Fibroblast of lung (primary cell): ENCODE measurements around the gene MAB21L2.

Source experiments
- EZH2 ChIP-seq: IDR thresholded peaks from 2 replicates; pipeline ENCODE4 v1.5.1; 2012; ENCODE audit warnings: low read length, control low read depth, mild to moderate bottlenecking; ENCODE audit errors: missing control alignments
- TF ChIP-seq, protein P1 (sequence below), 2 donors: IDR thresholded peaks in 1 of 2; conservative IDR thresholded peaks in 1 of 2; 1 replicate in 1 of 2; 2 replicates in 1 of 2; pipeline ENCODE4 v1.5.1; 2011 to 2012; ENCODE audit warnings: low read length in 2 of 2, control low read depth in 1 of 2, inconsistent platforms in 1 of 2, low read depth in 1 of 2, mild to moderate bottlenecking in 1 of 2

- TF ChIP-seq EZH2, result no peak
- TF ChIP-seq, protein P1, sequence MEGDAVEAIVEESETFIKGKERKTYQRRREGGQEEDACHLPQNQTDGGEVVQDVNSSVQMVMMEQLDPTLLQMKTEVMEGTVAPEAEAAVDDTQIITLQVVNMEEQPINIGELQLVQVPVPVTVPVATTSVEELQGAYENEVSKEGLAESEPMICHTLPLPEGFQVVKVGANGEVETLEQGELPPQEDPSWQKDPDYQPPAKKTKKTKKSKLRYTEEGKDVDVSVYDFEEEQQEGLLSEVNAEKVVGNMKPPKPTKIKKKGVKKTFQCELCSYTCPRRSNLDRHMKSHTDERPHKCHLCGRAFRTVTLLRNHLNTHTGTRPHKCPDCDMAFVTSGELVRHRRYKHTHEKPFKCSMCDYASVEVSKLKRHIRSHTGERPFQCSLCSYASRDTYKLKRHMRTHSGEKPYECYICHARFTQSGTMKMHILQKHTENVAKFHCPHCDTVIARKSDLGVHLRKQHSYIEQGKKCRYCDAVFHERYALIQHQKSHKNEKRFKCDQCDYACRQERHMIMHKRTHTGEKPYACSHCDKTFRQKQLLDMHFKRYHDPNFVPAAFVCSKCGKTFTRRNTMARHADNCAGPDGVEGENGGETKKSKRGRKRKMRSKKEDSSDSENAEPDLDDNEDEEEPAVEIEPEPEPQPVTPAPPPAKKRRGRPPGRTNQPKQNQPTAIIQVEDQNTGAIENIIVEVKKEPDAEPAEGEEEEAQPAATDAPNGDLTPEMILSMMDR (conservative IDR thresholded peaks at IDR 0.05 in 1 of 2, IDR thresholded peaks at IDR 0.05 in 1 of 2; ENCODE audit: low read depth in 1 of 2, low read length in 2 of 2), result no peak
Observed at GRCh38 chr4:150533673-150534072, 48.3 kb upstream of the MAB21L2 start.
